Activated effector memory CD4-positive, alpha-beta T cell treated with anti-CD3 and anti-CD28 coated beads, Interleukin-2, amount 50 U/mL, for 16 hours (primary cell): ENCODE results near the gene POFUT2.

Experiments
- DNase-seq: peaks from one replicate; pipeline ENCODE4 v3.0.0-alpha.2; 2020

Gene POFUT2

GRCh38 chr21:45297329-45297728 lies 9.6 kb upstream of the POFUT2 start:
- no peak for DNase-seq

- peak; percentile 36 for DNase-seq
Observed at GRCh38 chr21:45296638-45297037, 8.9 kb upstream of the POFUT2 start.

- DNase-seq, result peak; percentile 27
Observed at GRCh38 chr21:45295576-45296365, 8.1 kb upstream of the POFUT2 start.

GRCh38 chr21:45294509-45295291 lies 7.0 kb upstream of the POFUT2 start:
- DNase-seq, result peak; percentile 50

GRCh38 chr21:45293726-45294401 lies 6.2 kb upstream of the POFUT2 start:
- peak; percentile 57 for DNase-seq

GRCh38 chr21:45293220-45293725 lies 5.6 kb upstream of the POFUT2 start:
- DNase-seq, result no peak

GRCh38 chr21:45292399-45293219 lies 4.9 kb upstream of the POFUT2 start:
- DNase-seq, result peak; percentile 89

GRCh38 chr21:45291613-45292398 lies 4.1 kb upstream of the POFUT2 start:
- DNase-seq, result no peak

GRCh38 chr21:45290948-45291612 lies 3.4 kb upstream of the POFUT2 start:
- DNase-seq, result peak; percentile 51

- peak; percentile 50 for DNase-seq
Observed at GRCh38 chr21:45289655-45290515, 2.2 kb upstream of the POFUT2 start.

GRCh38 chr21:45289134-45289533 lies 1.4 kb upstream of the POFUT2 start:
- no peak for DNase-seq

GRCh38 chr21:45288441-45288841 lies 746 bp upstream of the POFUT2 start:
- no peak for DNase-seq

- peak; percentile 63 for DNase-seq
Observed at GRCh38 chr21:45286671-45287437, 841 bp downstream of the POFUT2 start.

- DNase-seq, result peak; percentile 55
Observed at GRCh38 chr21:45285266-45285931, 2.3 kb downstream of the POFUT2 start.

GRCh38 chr21:45284456-45284741 lies 3.3 kb downstream of the POFUT2 start:
- DNase-seq, result no peak

- peak; percentile 53 for DNase-seq
Observed at GRCh38 chr21:45283611-45284455, 3.9 kb downstream of the POFUT2 start.

- peak; percentile 61 for DNase-seq
Observed at GRCh38 chr21:45283035-45283610, 4.6 kb downstream of the POFUT2 start.
